ENCODE data around the gene KIAA1671.
"Not testable (repeated sequence)": the region's sequence is repeated elsewhere in the genome, so short reads cannot be mapped to it uniquely, and the experiment has no call there.

Gene KIAA1671

DNA sequence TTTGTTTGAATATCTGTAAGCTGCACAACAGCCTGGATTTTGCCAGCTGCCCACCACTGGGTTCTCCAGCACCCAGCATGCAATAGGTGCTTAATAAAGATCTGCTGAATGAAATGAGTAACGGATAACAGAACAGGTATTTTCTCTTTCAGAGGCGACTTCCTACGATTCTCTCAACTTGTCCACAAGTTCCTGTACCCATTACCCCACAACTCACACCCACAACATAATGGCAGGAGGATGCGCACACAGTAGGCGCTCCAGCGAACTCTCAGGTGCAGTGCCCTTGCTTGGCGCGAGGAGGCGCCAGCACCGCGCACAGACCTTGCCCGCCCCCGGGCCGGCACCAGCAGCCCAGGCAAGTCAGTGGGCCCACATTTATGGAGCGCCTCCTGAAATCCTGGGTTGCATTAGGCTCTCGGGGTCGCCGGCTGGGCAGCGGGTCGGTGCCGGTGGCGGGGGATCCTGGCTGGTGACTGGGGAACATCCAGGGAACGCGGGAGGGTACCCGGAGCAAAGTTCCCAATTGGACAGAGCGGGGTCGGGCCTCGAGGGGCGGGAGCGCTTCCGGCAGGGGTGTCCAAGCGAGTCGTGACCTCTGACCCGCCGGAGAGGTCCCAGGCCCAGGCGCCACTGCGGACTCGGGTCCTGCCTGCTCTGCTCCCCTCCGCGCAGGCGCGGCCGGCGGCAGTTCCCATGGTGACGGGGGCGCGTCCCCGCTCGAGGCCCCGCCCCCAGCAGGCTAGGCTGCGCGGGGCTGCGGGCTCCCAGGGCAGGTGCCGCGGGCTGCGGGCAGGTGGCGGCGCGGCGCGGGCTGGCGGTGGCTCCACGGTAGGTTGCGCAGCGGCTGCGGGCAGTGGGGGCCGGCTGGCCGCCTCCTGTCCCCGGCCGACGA, at the start of gene KIAA1671:
KIAA1671 (plus strand) TSS at position 775 of the 895 bp plus-strand sequence. CDS start 75,284 bp downstream, outside the sequence.
- peak; percentile 76 for DNase-seq
- in situ Hi-C loops (cut with MboI; ENCODE audit: low pct_unique_long_range_greater_than_20kb, low sequenced_read_pairs): no loop called here

DNA sequence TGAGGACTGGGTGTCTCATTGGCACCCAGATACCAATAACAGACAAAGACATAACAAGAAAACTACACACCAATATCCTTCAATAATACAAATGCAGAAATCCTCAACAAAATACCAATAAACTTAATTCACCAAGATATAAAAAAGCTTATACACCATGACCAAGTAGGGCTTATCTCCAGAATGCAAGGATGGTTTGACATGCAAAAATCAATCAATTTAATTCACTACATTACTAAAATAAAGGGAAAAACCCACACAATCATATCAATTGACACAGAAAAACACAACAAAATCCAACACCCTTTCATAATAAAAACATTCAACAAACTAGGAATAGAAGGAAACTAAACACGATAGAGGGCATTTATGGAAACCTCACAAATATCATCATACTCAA, 46.6 kb upstream of the KIAA1671 start:
- in situ Hi-C loops (cut with MboI; ENCODE audit: low pct_unique_long_range_greater_than_20kb, low sequenced_read_pairs): no loop called here

DNA sequence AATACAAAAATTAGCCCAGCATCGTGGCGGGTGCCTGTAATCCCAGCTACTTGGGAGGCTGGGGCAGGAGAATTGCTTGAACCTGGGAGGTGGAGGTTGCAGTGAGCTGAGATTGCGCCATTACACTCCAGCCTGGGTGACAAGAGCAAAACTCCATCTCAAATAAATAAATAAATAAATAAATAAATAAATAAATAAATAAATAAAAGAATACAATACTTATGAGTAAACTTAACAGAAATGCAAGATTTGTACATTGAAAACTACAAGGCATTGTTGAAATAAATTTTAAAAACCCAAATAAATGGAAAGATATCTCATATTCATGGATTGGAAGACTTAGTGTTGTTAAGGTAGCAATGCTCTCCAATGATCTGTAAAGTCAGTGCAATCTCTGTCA, 45.4 kb upstream of the KIAA1671 start:
- in situ Hi-C loops (cut with MboI; ENCODE audit: low pct_unique_long_range_greater_than_20kb, low sequenced_read_pairs): not testable (repeated sequence)

More for the DNA sequence above, 46.6 kb upstream of the KIAA1671 start:
- no peak for DNase-seq

DNA sequence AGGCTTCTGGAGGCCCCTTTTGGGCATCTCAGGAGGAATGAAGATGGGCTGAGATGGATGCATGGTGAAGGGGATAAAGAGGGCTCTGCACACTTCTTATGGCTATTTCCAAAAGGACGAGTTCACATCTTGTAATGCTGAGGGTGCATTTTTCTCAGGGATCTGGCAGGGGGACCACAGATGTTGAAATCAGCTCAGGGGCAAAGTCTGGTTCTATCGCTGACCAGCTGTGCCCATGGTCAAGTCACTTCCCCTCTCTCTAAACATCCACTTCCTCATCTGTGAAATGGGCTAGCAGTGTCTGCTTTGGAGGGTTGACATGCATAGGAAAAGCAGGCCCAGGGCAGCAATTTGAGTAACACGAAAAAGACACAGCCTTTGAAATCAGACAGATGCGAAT, 32.5 kb upstream of the KIAA1671 start:
- DNase-seq: no peak
- in situ Hi-C loops (cut with MboI; ENCODE audit: low pct_unique_long_range_greater_than_20kb, low sequenced_read_pairs): no loop called here

More for the DNA sequence above, 45.4 kb upstream of the KIAA1671 start:
- not testable (repeated sequence) for DNase-seq

DNA sequence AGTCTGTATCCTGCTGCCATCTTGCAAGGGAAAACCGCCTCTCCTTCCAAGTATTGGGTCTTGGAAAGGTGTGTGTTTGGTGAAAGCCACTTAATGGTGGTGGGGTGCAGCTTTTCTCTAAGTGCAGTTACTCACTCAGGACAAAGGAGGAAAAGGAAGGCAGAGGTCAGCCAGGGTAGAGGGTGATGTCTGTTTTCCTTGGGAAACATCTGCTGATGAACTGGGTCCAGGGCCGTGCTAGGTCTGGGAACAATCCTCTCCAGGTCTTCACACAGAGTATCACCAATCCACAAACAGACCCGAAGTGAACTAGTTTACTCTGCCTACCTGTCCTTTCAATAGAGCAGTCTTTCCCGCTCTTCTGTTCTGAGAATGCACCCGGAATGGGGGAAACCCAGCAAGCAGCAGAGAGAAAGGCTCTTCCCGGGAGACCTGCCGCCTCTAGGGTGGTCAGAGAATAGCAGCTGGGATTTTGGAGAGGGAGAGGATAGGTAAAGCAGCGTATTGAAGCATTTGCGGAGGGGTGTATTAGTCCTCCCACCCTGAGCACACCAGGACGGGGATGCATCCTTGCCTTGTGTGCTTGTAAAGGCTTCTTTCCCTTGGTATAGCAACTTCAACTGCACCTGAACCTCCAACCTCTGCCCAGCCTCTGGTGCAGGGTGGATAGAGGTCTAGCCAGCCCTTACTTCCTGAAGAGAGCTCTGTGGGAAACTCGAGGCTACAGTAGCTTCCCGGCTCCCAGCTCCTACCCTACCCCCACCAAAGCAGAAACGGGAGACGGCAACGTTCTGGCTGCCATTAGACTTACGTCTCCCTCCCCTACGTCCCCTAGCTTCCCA, 26.7 kb upstream of the KIAA1671 start:
- no peak for DNase-seq
- in situ Hi-C loops (cut with MboI; ENCODE audit: low pct_unique_long_range_greater_than_20kb, low sequenced_read_pairs): loop anchor here (25.0 kb wide), 1 partner anchor 111 kb away; no protein-coding TSS in a partner anchor

DNA sequence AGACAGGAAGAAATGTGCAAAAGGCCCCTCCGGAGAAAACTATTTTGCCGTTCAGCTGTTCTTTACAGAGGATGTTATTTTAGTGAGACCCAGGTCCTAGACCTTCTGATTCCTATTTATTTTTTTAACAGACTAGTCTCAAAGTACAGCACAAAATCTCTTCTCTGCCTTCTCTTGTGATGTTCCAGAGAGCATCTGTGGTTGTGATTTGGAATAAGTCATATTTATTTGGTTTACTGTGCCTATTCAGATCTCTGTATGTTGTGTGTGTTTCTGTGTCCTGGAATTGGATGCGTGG, 26.1 kb upstream of the KIAA1671 start:
- in situ Hi-C loops (cut with MboI; ENCODE audit: low pct_unique_long_range_greater_than_20kb, low sequenced_read_pairs): loop anchor here (25.0 kb wide), 1 partner anchor 111 kb away; no protein-coding TSS in a partner anchor

DNA sequence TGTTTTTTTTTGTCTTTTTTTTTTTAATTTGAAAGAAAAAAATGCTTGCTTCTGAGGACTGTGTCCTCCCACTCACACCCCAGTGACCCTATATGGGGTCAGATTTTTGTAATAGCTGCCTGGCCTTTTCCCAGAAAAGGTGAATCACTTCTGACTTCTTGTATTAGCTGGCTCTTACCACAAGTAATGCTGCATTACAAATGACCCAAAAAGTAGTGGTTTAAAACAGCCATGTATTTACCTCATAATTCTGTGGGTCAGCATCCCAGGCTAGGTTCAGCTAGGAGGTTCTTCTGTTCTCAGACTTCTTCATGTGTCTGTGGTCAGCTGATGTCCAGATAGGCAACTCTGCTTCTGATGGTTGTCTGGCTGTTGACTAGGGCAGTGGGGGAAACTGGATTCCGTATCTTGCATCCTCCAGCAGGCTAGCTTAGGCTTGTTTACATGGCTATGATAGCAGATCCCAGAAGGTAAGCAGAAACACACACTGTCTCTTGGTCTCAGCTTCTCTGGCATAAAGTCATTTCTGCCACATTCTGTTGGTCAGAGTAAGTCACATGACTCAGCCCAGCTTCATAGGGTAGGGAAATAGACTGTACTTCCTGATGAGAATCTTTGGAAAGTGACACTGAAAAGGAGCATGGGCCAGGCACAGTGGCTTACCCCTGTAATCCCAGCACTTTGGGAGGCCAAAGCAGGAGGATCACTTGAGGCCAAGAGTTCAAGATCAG, 25.5 kb upstream of the KIAA1671 start:
- in situ Hi-C loops (cut with MboI; ENCODE audit: low pct_unique_long_range_greater_than_20kb, low sequenced_read_pairs): loop anchor here (25.0 kb wide), 1 partner anchor 110 kb away; no protein-coding TSS in a partner anchor
- DNase-seq: no peak

More for the DNA sequence above, 26.1 kb upstream of the KIAA1671 start:
- DNase-seq: no peak

DNA sequence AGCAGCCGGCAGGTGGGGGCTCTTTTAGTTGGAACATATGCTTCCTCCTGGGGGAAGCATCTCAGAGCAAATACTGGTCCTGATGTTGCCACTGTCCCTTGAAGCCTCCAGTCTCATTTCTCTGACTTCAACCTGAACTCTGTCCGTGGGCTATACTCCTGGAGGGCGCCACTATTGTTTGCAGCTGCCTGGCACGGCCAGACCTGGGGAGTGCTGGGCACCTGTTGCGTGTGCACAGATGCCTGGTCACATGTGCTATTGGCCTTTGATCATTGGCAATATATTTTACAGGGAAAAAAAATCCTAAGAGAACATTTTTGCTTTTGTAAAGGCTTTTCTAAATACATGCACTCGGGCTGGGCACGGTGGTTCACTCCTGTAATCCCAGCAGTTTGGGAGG, 24.2 kb upstream of the KIAA1671 start:
- no peak for DNase-seq

DNA sequence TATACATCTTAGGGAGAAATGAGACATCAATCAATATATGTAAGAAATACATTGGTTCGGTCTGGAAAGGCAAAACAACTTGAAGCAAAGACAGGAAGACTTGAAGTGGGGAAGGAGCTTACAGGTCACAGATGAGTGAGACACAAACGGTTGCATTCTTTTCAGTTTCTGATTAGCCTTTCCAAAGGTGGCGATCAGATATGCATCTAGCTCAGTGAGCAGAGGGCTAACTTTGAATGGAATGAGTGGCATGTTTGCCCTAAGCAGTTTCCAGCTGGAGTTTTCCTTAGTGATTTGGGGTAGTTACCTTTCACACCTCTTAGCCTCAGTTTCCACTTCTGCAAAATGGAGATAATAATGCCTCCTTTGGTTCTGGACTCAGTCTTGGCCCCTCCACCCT, 21.8 kb upstream of the KIAA1671 start:
- no peak for DNase-seq
- in situ Hi-C loops (cut with MboI; ENCODE audit: low pct_unique_long_range_greater_than_20kb, low sequenced_read_pairs): loop anchor here (25.0 kb wide), 1 partner anchor 107 kb away; no protein-coding TSS in a partner anchor

More for the DNA sequence above, 24.2 kb upstream of the KIAA1671 start:
- in situ Hi-C loops (cut with MboI; ENCODE audit: low pct_unique_long_range_greater_than_20kb, low sequenced_read_pairs): loop anchor here (25.0 kb wide), 1 partner anchor 109 kb away; no protein-coding TSS in a partner anchor

DNA sequence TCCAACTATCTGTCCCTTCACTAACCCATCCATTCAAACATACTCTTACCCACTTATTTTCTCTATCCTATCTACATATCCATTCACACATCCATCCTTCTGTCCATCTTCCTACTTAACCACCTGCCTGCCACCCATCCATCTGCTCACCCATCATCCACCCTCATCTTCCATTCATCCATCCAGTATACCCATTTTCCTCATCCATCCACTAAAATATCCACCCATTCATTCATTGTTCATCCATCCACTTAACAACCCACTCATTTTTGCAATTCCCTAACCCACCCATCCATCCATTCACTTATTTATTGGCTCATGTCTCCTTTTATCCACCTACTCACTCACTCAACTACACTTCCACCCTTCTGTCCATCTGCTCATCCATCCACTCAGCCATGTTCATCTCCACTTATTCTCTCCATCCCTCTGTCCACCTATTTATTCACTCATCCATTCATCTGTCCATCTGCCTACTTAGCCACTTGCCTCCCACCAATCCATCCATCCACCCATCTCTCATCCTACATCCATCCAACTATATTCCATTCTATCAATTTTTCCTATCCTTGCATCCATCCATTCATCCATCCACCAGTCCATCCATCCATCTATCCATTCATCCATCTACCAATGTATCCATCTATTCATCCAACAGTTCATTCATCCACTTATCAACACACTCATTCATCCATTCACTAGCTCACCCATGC, 16.6 kb upstream of the KIAA1671 start:
- in situ Hi-C loops (cut with MboI; ENCODE audit: low pct_unique_long_range_greater_than_20kb, low sequenced_read_pairs): loop anchor here (25.0 kb wide), 1 partner anchor 101 kb away; no protein-coding TSS in a partner anchor
- DNase-seq: no peak

DNA sequence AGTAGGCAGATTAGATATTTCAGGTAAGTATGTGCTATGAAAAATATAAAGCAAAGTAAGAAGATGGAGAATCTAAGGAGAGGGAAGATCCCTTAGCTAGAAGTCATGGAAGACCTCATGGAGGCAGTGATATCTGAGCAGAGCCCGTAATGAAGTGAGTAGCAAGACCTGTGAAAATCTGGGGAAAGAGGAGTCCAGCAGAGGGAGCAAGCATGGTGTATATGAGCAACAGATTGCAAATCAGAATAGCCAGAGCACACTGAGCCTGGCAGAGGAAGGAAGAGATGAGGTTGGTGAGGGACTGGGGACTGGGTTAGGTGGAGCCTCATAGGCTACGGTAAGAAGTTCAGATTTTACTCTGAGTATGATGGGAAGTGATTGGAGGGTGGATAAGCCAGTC, 15.4 kb upstream of the KIAA1671 start:
- peak; percentile 18 for DNase-seq
- in situ Hi-C loops (cut with MboI; ENCODE audit: low pct_unique_long_range_greater_than_20kb, low sequenced_read_pairs): loop anchor here (25.0 kb wide), 1 partner anchor 100 kb away; no protein-coding TSS in a partner anchor

DNA sequence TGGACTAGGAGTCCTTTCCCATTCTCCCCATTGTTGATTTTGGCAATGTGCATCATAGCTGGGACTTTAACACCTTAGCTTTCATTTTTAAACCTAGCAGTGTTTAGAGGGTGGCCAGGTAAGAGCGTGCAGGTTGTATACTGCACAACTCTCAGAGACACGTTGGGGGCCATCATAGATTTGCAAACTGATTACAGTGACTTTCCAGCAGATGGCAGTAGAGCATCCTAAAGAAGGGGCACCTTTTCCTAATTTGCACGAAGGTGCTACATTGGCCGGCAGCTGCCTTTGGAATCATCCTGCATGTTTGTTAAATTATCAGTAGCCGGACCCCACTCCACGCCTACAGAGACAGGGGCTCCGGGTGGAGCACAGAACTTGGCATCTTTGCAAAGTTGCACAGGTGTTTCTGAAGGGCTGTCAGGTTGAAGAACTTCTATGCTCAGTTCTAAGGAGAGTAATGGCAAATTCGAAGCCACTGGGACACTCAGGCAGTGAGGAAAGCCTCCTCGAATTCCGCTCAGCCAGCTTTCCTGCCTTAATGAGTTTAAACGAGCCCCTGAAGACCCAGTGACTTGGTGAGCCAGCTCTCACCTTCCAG, 13.7 kb upstream of the KIAA1671 start:
- in situ Hi-C loops (cut with MboI; ENCODE audit: low pct_unique_long_range_greater_than_20kb, low sequenced_read_pairs): loop anchor here (25.0 kb wide), 1 partner anchor 98 kb away; no protein-coding TSS in a partner anchor
- peak; percentile 57 for DNase-seq

DNA sequence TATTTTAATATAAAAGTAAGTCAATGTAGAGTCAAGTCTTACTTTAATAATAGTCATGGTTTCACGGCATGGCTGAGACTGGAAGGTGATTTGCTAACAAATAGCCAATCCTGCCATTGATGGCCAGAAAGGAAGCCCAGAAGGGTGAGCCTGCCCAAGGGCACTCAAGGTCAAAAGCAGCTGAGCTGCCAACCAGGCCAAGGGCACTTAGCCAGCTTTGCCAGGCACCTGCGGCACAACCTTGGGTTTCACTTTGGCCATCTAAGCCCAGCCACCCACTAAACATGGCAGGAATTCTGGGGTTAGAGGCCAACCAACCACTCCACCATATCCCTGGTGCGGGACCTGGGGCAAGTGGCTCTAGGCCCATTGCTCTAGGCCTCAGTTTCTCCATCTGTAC, 10.2 kb upstream of the KIAA1671 start:
- DNase-seq: no peak
- in situ Hi-C loops (cut with MboI; ENCODE audit: low pct_unique_long_range_greater_than_20kb, low sequenced_read_pairs): loop anchor here (25.0 kb wide), 1 partner anchor 95 kb away; no protein-coding TSS in a partner anchor

DNA sequence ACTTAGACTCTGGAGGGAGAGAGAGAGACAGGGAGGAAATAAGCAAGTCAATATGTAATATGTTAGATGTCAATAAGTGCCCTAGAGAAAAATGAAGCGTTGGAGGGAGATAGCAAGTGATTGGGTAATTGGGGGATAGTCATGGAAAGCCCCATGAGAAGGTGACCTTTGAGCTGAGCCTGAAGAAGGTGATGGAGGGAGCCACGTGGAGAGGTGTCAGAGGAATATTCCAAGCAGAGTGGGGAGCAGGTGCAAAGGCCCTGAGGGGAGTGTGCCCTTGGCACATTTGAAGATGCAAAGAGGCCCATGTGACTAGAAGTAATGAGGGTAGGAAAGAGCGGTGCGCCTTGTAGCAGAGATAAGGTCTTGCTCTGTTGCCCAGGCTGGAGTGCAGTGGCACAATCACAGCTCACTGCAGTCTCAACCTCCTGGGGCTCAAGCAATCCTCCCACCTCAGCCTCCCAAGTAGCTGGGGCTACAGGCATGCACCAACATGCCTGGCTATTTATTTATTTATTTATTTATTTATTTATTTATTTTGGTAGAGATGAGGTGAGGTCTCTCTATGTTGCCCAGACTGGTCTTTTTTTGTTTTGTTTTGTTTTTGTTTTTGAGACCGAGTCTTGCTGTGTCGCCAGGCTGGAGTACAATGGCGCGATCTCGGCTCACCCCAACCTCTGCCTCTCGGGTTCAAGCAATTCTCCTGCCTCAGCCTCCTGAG, 8.1 kb upstream of the KIAA1671 start:
- in situ Hi-C loops (cut with MboI; ENCODE audit: low pct_unique_long_range_greater_than_20kb, low sequenced_read_pairs): loop anchor here (25.0 kb wide), 1 partner anchor 93 kb away; no protein-coding TSS in a partner anchor
- no peak for DNase-seq

DNA sequence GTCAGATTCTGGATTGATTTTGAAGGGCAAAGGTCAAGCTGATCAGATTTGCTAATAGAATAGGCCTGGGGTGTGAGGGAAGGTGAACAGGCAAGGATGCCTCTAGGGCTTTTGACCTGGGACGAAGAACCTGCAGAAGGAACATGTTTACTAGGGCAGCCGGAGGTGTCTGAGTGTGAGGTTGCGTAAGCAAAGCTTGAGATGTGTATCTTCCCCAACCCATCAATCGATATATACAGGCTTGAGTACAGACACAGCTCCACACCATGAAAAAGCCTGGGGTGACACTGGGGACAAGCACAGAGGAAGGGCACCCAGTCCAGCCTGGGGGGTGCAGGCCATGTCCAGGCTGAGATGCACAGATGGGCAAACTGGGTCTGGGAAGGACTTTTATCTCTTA, 7.1 kb upstream of the KIAA1671 start:
- in situ Hi-C loops (cut with MboI; ENCODE audit: low pct_unique_long_range_greater_than_20kb, low sequenced_read_pairs): loop anchor here (25.0 kb wide), 1 partner anchor 92 kb away; no protein-coding TSS in a partner anchor
- no peak for DNase-seq

DNA sequence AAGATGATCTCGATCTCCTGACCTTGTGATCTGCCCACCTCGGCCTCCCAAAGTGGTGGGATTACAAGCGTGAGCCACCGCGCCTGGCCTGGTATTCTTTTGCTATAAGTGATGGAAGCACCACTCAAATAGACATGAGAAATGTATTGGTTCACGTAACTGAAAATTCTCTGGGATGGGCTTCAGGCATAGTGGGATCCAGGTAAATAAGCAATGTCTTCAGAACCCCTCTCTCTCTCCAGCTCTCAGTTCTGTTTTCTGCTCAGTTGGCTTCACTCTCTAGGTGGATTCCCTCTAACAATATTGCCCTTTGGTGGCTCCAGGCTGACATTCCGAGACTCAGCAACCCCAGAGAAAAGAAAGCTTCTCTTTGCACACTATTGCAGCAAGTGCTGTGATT, 5.1 kb upstream of the KIAA1671 start:
- DNase-seq: no peak
- in situ Hi-C loops (cut with MboI; ENCODE audit: low pct_unique_long_range_greater_than_20kb, low sequenced_read_pairs): loop anchor here (25.0 kb wide), 1 partner anchor 90 kb away; no protein-coding TSS in a partner anchor

DNA sequence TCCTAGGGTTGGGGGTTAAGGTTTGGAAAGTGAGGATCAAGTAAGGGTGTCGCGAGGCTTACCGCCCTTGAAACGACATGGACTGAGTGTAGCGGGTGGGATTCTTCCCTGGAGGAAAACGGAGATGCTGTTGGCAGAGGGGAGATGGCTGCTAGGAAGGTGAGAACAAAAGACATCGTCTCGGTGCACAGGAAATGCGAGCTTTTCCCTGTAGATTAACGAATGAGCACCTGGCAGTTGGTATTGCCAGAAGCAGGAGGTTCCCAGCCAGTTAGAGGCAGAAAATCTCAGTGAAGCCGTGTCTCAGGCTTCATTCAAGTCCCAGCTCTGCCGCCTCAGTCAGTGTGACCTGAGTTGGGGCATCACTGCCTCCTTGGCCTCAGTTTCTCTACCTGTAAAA, 4.6 kb upstream of the KIAA1671 start:
- in situ Hi-C loops (cut with MboI; ENCODE audit: low pct_unique_long_range_greater_than_20kb, low sequenced_read_pairs): loop anchor here (25.0 kb wide), 1 partner anchor 89 kb away; no protein-coding TSS in a partner anchor
- no peak for DNase-seq
